ENCODE results near the gene GPX2.

GRCh38 chr14:64944041-64944440 lies 1.5 kb upstream of the GPX2 start:
- TF ChIP-seq CTCF (IDR thresholded peaks at IDR 0.05; ENCODE audit: low read length) (no peak), EZH2 (IDR thresholded peaks at IDR 0.05; ENCODE audit: borderline replicate concordance, low read length) (no peak)

All from OCI-LY1 (cell line).